Breast epithelium (tissue), 3 donors: ENCODE results near the gene TOGARAM1.

Experiments used
- POLR2A ChIP-seq: fragments of 450-650 bp; IDR thresholded peaks from one replicate; pipeline ENCODE4 v1.6.1; 2016; ENCODE audit warnings: antibody characterized with exemption, mild to moderate bottlenecking, moderate library complexity
- TF ChIP-seq, protein P1 (sequence below), 3 donors: fragments of 450-650 bp; IDR thresholded peaks; one replicate each; pipeline ENCODE4 v1.5.1; 2016 to 2017; ENCODE audit warnings: antibody characterized with exemption in 3 of 3, mild to moderate bottlenecking in 3 of 3, moderate library complexity in 3 of 3

- TF ChIP-seq, protein P1, sequence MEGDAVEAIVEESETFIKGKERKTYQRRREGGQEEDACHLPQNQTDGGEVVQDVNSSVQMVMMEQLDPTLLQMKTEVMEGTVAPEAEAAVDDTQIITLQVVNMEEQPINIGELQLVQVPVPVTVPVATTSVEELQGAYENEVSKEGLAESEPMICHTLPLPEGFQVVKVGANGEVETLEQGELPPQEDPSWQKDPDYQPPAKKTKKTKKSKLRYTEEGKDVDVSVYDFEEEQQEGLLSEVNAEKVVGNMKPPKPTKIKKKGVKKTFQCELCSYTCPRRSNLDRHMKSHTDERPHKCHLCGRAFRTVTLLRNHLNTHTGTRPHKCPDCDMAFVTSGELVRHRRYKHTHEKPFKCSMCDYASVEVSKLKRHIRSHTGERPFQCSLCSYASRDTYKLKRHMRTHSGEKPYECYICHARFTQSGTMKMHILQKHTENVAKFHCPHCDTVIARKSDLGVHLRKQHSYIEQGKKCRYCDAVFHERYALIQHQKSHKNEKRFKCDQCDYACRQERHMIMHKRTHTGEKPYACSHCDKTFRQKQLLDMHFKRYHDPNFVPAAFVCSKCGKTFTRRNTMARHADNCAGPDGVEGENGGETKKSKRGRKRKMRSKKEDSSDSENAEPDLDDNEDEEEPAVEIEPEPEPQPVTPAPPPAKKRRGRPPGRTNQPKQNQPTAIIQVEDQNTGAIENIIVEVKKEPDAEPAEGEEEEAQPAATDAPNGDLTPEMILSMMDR (IDR thresholded peaks at IDR 0.05): no peak
- no peak for TF ChIP-seq POLR2A
Measured at GRCh38 chr14:45078323-45078722, 116.3 kb downstream of the TOGARAM1 start.
